ENCODE measurements around the gene NEK5.

The NEK5 gene

GRCh38 chr13:52006523-52007245 is 122.2 kb downstream of the NEK5 start:
- DNase-seq, result no peak

GRCh38 chr13:52005841-52006522 is 122.9 kb downstream of the NEK5 start:
- no peak for DNase-seq

GRCh38 chr13:52004511-52005170 is 124.2 kb downstream of the NEK5 start:
- DNase-seq, result no peak

- no peak for DNase-seq
Measured at GRCh38 chr13:52003541-52003940, 125.3 kb downstream of the NEK5 start.

- DNase-seq, result no peak
Measured at GRCh38 chr13:52002361-52002760, 126.5 kb downstream of the NEK5 start.

- peak; percentile 78 to 79 for DNase-seq
Measured at GRCh38 chr13:52001120-52001731, 127.6 kb downstream of the NEK5 start.

- DNase-seq, result no peak
Measured at GRCh38 chr13:51999921-52000320, 129.0 kb downstream of the NEK5 start.

- DNase-seq, result no peak
Measured at GRCh38 chr13:51999510-51999911, 129.4 kb downstream of the NEK5 start.

- no peak for DNase-seq
Measured at GRCh38 chr13:51998723-51999509, 130.0 kb downstream of the NEK5 start.

- no peak for DNase-seq
Measured at GRCh38 chr13:51997641-51998330, 131.1 kb downstream of the NEK5 start.

- DNase-seq, result no peak
Measured at GRCh38 chr13:51997186-51997585, 131.7 kb downstream of the NEK5 start.

- DNase-seq, result no peak
Measured at GRCh38 chr13:51996641-51997040, 132.2 kb downstream of the NEK5 start.

- peak; percentile 53 to 65 for DNase-seq
Measured at GRCh38 chr13:51995677-51996551, 133.0 kb downstream of the NEK5 start.

- DNase-seq, result no peak
Measured at GRCh38 chr13:51993713-51994112, 135.2 kb downstream of the NEK5 start.

- no peak for DNase-seq
Measured at GRCh38 chr13:51988988-51989618, 139.8 kb downstream of the NEK5 start.

All from AML-193 (cell line).